Measurements from ENCODE around the gene C2orf49. TPM values are rescaled to one million over a fixed set of nuclear protein-coding genes. Genes with fewer than 3 reads are reported as not detected.

Gene C2orf49
- total RNA-seq, 1 experiment from 2014 or later = 17.2 TPM

DNA sequence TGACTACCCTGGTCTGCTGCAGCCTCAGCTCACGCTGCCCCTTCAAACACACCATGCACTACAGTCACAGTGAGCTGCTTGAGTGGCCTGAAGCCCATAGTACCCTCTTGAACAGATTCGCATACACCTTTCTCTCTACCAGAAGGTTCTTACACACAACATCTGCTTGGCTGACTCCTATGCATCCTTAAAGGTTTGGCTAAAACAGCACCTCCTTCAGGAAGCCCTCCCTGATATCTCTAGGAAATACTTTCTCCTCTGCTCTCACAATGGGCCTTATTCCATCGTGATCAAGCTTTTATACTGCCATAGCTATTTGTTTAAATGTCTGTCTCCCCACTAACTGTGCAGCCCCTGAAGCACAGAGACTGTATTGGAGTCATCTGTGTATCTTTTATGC lies 39.3 kb upstream of the C2orf49 start:
- ATAC-seq (no peak), DNase-seq (ENCODE audit: low read depth, low spot score) (no peak)
- H3K4me2 ChIP-seq (ENCODE audit: low read length) = no peak overlapping the region
- TF ChIP-seq POLR2AphosphoS5 (IDR thresholded peaks at IDR 0.05; ENCODE audit: low read depth, low read length) = no peak
- TF ChIP-seq RAD21 (IDR thresholded peaks at IDR 0.05; ENCODE audit: low read depth) = no peak
- TF ChIP-seq CBX3 (IDR thresholded peaks at IDR 0.05; ENCODE audit: low read depth) = no peak
- TF ChIP-seq EZH2phosphoT487 (IDR thresholded peaks at IDR 0.05; ENCODE audit: borderline replicate concordance) = no peak
- no peak for TF ChIP-seq TCF7L2 (IDR thresholded peaks at IDR 0.05; ENCODE audit: borderline replicate concordance, extremely low read depth, insufficient read depth, insufficient read length)
- no peak for TF ChIP-seq ZBTB33 (IDR thresholded peaks at IDR 0.05; ENCODE audit: extremely low read depth, insufficient replicate concordance, low read length)
- TF ChIP-seq, protein P1, sequence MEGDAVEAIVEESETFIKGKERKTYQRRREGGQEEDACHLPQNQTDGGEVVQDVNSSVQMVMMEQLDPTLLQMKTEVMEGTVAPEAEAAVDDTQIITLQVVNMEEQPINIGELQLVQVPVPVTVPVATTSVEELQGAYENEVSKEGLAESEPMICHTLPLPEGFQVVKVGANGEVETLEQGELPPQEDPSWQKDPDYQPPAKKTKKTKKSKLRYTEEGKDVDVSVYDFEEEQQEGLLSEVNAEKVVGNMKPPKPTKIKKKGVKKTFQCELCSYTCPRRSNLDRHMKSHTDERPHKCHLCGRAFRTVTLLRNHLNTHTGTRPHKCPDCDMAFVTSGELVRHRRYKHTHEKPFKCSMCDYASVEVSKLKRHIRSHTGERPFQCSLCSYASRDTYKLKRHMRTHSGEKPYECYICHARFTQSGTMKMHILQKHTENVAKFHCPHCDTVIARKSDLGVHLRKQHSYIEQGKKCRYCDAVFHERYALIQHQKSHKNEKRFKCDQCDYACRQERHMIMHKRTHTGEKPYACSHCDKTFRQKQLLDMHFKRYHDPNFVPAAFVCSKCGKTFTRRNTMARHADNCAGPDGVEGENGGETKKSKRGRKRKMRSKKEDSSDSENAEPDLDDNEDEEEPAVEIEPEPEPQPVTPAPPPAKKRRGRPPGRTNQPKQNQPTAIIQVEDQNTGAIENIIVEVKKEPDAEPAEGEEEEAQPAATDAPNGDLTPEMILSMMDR (IDR thresholded peaks at IDR 0.05 in 2 of 3, conservative IDR thresholded peaks at IDR 0.05 in 1 of 3; ENCODE audit: borderline replicate concordance in 1 of 3, insufficient read depth in 1 of 3, low read depth in 2 of 3, low read length in 2 of 3) = no peak
- no peak for TF ChIP-seq MAX (IDR thresholded peaks at IDR 0.05)
- TF ChIP-seq ZNF274 (IDR thresholded peaks at IDR 0.05; ENCODE audit: low read depth, low read length) = no peak
- TF ChIP-seq SRF (IDR thresholded peaks at IDR 0.05; ENCODE audit: low read depth) = no peak
- TF ChIP-seq POLR2A (IDR thresholded peaks at IDR 0.05; ENCODE audit: borderline replicate concordance, extremely low read depth, insufficient read depth, insufficient read length) = no peak
- no peak for TF ChIP-seq YY1 (IDR thresholded peaks at IDR 0.05; ENCODE audit: extremely low read depth, insufficient replicate concordance, low read depth, low read length)
- H4K20me1 ChIP-seq (ENCODE audit: insufficient read depth) = no peaks in the 10 kb centered on the region
- no TSS peak for BruUV-seq (replicated peaks)
- H3K9me2 ChIP-seq (ENCODE audit: insufficient read depth) = no peaks in the 10 kb centered on the region
- H3K79me2 ChIP-seq (ENCODE audit: insufficient read depth, low read length) = peaks cover 27% of the 10 kb centered on the region
- no peak overlapping the region for H3K4me3 ChIP-seq (replicated peaks in 1 of 2; ENCODE audit: low read depth in 1 of 2, low read length in 2 of 2)
- no peak overlapping the region for H2AFZ ChIP-seq (ENCODE audit: low read depth, low read length, poor library complexity, severe bottlenecking)
- H3K9ac ChIP-seq (ENCODE audit: low read length) = no peak overlapping the region
- ChIA-PET POLR2A (no interaction called here), CTCF (no interaction called here), RAD21 (ENCODE audit: low non-redundant PET in 1 of 2, low total read pairs in 2 of 2, uncharacterized antibody in 2 of 2, unreplicated experiment in 2 of 2) (no interaction called here)
- H3K9me3 ChIP-seq (ENCODE audit: control insufficient read depth in 1 of 2, insufficient read depth in 1 of 2, low read depth in 1 of 2, low read length in 2 of 2) = no peaks in the 10 kb centered on the region
- H3K27me3 ChIP-seq (ENCODE audit: insufficient read depth, low read length) = no peaks in the 10 kb centered on the region
- H3K4me1 ChIP-seq (ENCODE audit: control insufficient read depth in 1 of 2, insufficient read depth in 2 of 2, low read length in 2 of 2) = no peaks in the 10 kb centered on the region
- intact Hi-C loops (cut with micrococcal nuclease) = no loop called here
- peaks cover 13 to 18% of the 10 kb centered on the region in 2 experiments; a peak in 2 of 4 replicates for H3K36me3 ChIP-seq (ENCODE audit: control insufficient read depth in 1 of 2, insufficient read depth in 2 of 2, low read length in 2 of 2)
- no peak overlapping the region for H3K27ac ChIP-seq (ENCODE audit: low read depth, low read length)
